Esophagus squamous epithelium (tissue), 4 donors: ENCODE data around the gene SEMA5A.

ENCODE experiments used
- CTCF ChIP-seq, 6 experiments: fragments of 450-650 bp in 4 of 6; fragments of 200-600 bp in 2 of 6; sonication (generic) in 2 of 6; IDR thresholded peaks; one replicate each; pipeline ENCODE4 v1.5.1; 2016 to 2019; ENCODE audit warnings: antibody characterized with exemption in 6 of 6, mild to moderate bottlenecking in 4 of 6, moderate library complexity in 4 of 6
- POLR2A ChIP-seq, 4 donors: fragments of 450-650 bp; IDR thresholded peaks; one replicate each; pipeline ENCODE4 v1.6.1; 2017; ENCODE audit warnings: antibody characterized with exemption in 4 of 4, mild to moderate bottlenecking in 4 of 4, moderate library complexity in 3 of 4

- no peak for TF ChIP-seq CTCF (IDR thresholded peaks at IDR 0.05)
- TF ChIP-seq POLR2A (IDR thresholded peaks at IDR 0.05): no peak
Measured at GRCh38 chr5:9554122-9554521, 8.2 kb upstream of the SEMA5A start.
